Calu3 (cell line): ENCODE results near the gene ARHGDIA. TPM values are rescaled to one million over a fixed set of nuclear protein-coding genes. Genes with fewer than 3 reads are reported as not detected.
A peak's percentile ranks its signal among the peaks of the same experiment; 100 is the strongest.

Experiments
- BruUV-seq: library from RNA; stranded (reverse); fragments of 400-500 nt; replicated peaks from 2 replicates; lab custom pipeline; 2021; lab: Mats Ljungman, UMichigan
- CTCF ChIA-PET: fragments of 300-600 bp; sonication (Branson Sonifier 250); formaldehyde crosslinking; loops from one replicate; lab custom pipeline; 2022; ENCODE audit warnings: antibody characterized with exemption; lab: Charles Lee
- DNase-seq: peaks from one replicate; pipeline ENCODE4 v3.0.0; 2022
- H3K27ac Mint-ChIP-seq: one replicate; pipeline ENCODE4 v1.8.0; 2022; ENCODE audit warnings: mixed read lengths; ENCODE audit not compliant: unreplicated experiment
- H3K27me3 Mint-ChIP-seq: one replicate; pipeline ENCODE4 v1.8.0; 2022; ENCODE audit warnings: mixed read lengths; ENCODE audit not compliant: unreplicated experiment
- H3K36me3 Mint-ChIP-seq: one replicate; pipeline ENCODE4 v1.8.0; 2022; ENCODE audit warnings: mild to moderate bottlenecking, moderate library complexity, mixed read lengths; ENCODE audit not compliant: insufficient read depth, unreplicated experiment
- H3K4me1 Mint-ChIP-seq: one replicate; pipeline ENCODE4 v1.8.0; 2022; ENCODE audit warnings: mild to moderate bottlenecking, low read depth, mixed read lengths; ENCODE audit not compliant: unreplicated experiment
- H3K4me3 Mint-ChIP-seq: one replicate; pipeline ENCODE4 v1.8.0; 2022; ENCODE audit warnings: mild to moderate bottlenecking, low read depth, moderate library complexity, mixed read lengths; ENCODE audit not compliant: unreplicated experiment
- H3K9me3 Mint-ChIP-seq: one replicate; pipeline ENCODE4 v1.8.0; 2022; ENCODE audit warnings: low read depth, mixed read lengths; ENCODE audit not compliant: unreplicated experiment
- intact Hi-C: fragments of 100-400 bp; cut with micrococcal nuclease; formaldehyde crosslinking; loops from one replicate; pipeline ENCODE4 v1.10.0; 2022; ENCODE audit not compliant: unreplicated experiment
- total RNA-seq: library from RNA; stranded (reverse); gene quantifications from 2 replicates; pipeline ENCODE4 v1.2.3, GENCODE V29; 2022
- TF ChIP-seq, protein P1 (sequence below): fragments of 200-600 bp; IDR thresholded peaks from one replicate; pipeline ENCODE4 v1.8.0; 2022; ENCODE audit warnings: antibody characterized with exemption; ENCODE audit not compliant: unreplicated experiment

The ARHGDIA gene
- total RNA-seq, 1 experiment from 2014 or later, result 273 TPM

DNA sequence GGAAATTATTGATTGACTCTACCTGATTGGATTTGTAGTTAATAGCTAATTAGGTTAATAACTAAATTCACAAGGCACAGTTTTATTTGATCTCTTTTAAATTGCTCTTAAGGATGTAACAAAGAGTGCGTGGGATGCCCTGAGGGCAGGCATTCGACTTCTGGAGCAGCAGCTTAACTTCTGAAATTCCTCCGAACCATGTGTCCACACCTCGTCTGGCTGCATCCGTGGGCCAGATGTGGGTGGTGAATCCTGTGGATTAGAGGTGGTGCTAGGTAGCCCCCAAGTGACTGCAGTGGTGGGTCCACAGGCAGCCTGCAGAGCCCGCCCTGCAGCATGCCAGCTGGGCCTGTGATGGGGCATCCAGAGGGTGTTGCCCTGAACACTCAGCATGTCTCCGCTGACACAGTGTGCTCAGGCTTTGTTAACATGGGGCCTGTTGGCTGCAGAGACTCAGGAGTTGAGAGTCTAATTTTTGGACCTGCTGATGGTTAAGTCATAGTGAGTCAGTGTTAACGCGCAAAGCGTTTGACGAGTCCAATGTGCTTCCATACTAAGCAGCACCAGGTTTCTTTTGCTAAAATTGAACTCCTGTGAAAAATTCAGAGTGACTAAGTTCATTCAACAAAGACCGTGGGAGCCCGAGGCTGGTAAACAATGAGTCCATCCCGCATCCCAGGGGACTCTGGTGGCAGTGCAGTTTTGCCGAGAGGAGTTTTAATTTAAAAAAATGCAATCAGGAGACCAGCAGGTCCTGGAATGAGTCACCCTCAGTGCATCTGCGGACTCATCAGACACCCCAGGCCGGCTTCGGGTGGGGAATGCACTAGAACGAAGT, 27.1 kb upstream of the ARHGDIA start:
- intact Hi-C loops, result no loop called here

DNA sequence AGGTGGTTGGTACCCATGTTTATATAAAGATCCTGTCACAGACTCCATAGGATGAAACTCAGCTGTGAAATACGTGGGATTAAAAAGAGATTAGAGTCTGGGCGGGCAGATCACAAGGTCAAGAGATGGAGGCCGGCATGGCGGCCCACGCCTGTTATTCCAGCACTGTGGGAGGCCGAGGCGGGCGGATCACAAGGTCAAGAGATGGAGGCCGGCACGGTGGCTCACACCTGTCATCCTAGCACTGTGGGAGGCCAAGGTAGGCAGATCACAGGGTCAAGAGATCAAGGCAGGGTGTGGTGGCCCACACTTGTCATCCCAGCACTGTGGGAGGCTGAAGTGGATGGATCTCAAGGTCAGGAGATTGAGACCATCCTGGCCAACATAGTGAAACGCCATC, 24.3 kb upstream of the ARHGDIA start:
- H3K36me3 Mint-ChIP-seq, result peaks cover 62% of the 10 kb centered on the region
- TF ChIP-seq, protein P1, sequence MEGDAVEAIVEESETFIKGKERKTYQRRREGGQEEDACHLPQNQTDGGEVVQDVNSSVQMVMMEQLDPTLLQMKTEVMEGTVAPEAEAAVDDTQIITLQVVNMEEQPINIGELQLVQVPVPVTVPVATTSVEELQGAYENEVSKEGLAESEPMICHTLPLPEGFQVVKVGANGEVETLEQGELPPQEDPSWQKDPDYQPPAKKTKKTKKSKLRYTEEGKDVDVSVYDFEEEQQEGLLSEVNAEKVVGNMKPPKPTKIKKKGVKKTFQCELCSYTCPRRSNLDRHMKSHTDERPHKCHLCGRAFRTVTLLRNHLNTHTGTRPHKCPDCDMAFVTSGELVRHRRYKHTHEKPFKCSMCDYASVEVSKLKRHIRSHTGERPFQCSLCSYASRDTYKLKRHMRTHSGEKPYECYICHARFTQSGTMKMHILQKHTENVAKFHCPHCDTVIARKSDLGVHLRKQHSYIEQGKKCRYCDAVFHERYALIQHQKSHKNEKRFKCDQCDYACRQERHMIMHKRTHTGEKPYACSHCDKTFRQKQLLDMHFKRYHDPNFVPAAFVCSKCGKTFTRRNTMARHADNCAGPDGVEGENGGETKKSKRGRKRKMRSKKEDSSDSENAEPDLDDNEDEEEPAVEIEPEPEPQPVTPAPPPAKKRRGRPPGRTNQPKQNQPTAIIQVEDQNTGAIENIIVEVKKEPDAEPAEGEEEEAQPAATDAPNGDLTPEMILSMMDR, result no peak
- CTCF ChIA-PET, result no interaction called here

More for the DNA sequence above, 27.1 kb upstream of the ARHGDIA start:
- H3K27ac Mint-ChIP-seq, result no peak overlapping the region
- H3K9me3 Mint-ChIP-seq, result no peaks in the 10 kb centered on the region
- CTCF ChIA-PET, result no interaction called here
- H3K4me1 Mint-ChIP-seq, result no peaks in the 10 kb centered on the region
- no peak overlapping the region for H3K4me3 Mint-ChIP-seq
- TF ChIP-seq, protein P1, result no peak
- no peak for DNase-seq
- no TSS peak for BruUV-seq
- peaks cover 55% of the 10 kb centered on the region for H3K36me3 Mint-ChIP-seq
- H3K27me3 Mint-ChIP-seq, result peaks cover 16% of the 10 kb centered on the region

DNA sequence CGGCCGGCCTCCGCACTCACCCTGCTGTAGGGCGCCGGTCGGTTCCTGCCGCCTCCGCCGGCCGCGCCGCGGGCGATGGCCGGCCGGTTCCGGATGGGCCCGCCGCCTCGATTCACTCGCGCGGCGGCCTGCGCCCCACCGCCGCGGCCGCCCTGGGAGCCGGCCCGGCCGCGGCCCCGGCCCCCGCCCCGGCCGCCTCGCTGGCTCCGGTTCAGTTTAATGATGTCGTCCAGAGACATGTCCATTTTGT, 20.1 kb upstream of the ARHGDIA start:
- no peaks in the 10 kb centered on the region for H3K4me1 Mint-ChIP-seq
- TF ChIP-seq, protein P1, result no peak
- intact Hi-C loops, result no loop called here
- H3K9me3 Mint-ChIP-seq, result no peaks in the 10 kb centered on the region
- peaks cover 90% of the 10 kb centered on the region for H3K36me3 Mint-ChIP-seq
- H3K27me3 Mint-ChIP-seq, result no peaks in the 10 kb centered on the region
- peak overlapping the region; percentile 93 for H3K27ac Mint-ChIP-seq
- CTCF ChIA-PET, result no interaction called here
- H3K4me3 Mint-ChIP-seq, result peak overlapping the region; percentile 92
- BruUV-seq, result no TSS peak
- no peak for DNase-seq

More for the DNA sequence above, 24.3 kb upstream of the ARHGDIA start:
- no TSS peak for BruUV-seq
- Mint-ChIP-seq H3K27ac (no peak overlapping the region), H3K27me3 (peaks cover 2% of the 10 kb centered on the region), H3K4me3 (no peak overlapping the region), H3K9me3 (no peaks in the 10 kb centered on the region), H3K4me1 (no peaks in the 10 kb centered on the region)
- no peak for DNase-seq
- intact Hi-C loops, result no loop called here

DNA sequence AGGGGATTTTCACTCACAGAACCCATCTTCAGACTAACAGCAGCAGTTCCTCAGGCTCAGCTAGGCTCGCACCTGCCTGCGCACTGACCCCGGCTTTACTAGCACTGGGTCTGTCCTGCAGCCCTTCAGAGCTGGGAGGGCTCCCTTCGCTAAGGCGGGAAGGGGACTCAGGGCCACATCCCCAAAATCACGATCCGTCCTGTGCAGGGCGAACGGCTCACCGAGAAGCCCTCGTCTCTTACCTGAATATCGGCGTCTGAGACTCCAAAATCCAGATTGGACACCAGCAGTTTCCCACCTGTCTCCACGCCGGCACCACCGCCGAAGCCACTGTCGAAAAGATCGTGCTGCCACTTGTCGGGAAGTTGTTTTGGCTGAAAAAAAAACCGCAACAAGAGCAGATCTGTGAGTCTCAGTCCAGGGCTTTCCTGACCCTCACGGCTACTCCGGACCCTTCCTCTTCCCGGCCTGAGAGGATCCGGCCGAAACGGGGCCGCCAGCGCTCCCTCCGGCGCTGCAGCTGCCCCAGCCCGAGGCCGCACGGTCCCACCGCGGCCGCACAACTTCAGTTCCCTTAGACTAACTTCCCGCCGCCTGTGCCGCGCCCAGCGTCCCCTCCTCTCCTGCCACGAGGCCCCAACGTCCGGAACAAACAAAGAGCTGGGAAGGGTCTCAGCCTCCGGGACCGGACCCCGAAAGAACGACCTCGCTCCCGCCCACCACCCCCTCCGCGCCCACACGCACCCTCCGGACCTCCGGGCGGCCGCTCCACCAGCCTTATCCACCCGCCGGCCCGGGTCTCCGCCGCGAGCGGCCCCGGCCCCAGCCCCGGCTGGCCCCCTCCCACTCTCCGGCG, 19.5 kb upstream of the ARHGDIA start:
- no TSS peak for BruUV-seq
- intact Hi-C loops, result no loop called here

More for the DNA sequence above, 19.5 kb upstream of the ARHGDIA start:
- Mint-ChIP-seq H3K4me3 (peak overlapping the region; percentile 92), H3K36me3 (peaks cover 91% of the 10 kb centered on the region), H3K4me1 (no peaks in the 10 kb centered on the region), H3K9me3 (no peaks in the 10 kb centered on the region), H3K27ac (peak overlapping the region; percentile 93), H3K27me3 (no peaks in the 10 kb centered on the region)
- TF ChIP-seq, protein P1, result no peak
- CTCF ChIA-PET, result no interaction called here
- DNase-seq, result no peak
